ENCODE data around the gene TSKU.
A peak's percentile ranks its signal among the peaks of the same experiment; 100 is the strongest.

TSKU gene

DNA sequence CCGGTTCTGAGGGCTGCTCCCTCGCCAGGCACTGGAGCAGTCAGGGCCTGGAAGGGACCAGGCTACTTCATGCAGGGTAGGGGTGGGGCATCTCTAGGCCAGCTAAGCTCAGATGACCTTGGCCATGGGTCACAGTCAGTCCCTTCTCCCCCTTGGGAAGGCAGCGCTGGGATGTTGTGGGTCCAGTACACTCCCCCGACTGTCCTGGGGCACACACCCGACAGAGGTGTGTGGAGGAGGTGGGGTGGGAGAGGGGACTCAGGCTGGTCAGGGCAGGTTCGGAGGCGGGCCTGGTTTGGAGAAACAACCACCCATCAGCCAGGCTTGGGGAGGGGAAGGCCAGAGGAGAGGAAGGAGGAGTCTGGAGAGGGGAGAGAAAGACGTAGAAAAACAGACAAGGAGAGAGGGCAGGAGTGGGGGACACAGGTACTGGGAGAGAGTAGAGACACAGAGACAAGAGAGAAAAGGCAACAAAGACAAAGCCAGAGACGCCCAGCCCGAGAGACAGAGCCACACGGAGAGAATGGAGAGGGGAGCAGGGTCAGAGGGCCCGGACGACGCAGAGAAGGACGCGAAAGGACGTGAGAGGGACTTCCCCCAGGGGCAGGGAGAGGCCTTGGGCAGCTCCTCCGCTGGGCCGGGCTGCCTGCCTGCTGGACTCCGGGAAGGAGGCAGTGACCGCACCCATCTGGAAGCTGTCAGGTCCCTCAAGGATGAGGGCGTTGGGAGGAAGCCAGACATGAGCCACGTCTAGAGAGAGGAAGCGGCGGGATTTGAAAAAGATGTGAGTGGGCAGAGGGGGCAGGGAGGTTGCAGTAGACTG, 30.6 kb upstream of the TSKU start:
- no peak for DNase-seq

DNA sequence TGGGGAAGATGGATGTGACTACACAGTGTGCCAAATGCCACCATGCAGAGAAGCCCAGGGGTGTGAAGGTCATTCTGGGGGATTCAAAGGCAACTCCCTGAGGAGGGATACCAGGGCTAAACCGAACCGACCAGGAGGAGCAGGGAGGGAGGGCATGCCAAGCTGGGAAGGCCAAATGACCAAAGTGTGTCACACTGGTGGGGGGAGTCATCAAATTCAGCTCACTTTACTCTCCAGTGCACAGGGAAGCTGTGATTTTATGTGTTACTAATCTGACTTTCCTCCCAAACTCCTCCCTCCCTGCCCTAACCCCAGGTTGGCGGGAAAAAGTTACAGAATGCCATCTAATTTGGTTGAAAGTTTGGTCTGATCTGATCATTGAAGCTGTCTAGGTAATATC, 29.7 kb upstream of the TSKU start:
- DNase-seq, result no peak

GRCh38 chr11:76753950-76754349, 29.2 kb upstream of the TSKU start:
- DNase-seq, result no peak

DNA sequence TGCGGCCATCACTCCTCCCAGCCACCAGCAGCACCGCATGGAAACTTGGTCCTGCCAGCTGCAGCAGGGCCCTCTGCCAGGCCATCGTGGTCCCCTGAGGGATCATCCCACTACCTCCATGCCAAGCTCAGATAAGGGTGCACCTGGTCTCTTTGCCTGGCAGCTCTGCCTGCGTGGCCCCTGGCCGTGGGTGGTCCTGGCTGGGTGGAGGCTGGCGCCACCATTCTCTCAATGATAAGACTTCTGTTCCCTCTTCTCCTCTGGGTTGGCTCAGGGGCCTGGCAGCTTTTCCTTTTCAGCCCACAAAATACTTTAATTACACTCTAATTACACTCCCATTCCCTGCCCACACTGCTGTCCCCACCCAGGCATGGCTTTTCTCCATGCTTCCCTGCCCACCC, 26.8 kb upstream of the TSKU start:
- no peak for DNase-seq

GRCh38 chr11:76758311-76758710, 24.8 kb upstream of the TSKU start:
- no peak for DNase-seq

GRCh38 chr11:76759092-76759491, 24.1 kb upstream of the TSKU start:
- DNase-seq, result no peak

GRCh38 chr11:76759517-76759916, 23.6 kb upstream of the TSKU start:
- no peak for DNase-seq

DNA sequence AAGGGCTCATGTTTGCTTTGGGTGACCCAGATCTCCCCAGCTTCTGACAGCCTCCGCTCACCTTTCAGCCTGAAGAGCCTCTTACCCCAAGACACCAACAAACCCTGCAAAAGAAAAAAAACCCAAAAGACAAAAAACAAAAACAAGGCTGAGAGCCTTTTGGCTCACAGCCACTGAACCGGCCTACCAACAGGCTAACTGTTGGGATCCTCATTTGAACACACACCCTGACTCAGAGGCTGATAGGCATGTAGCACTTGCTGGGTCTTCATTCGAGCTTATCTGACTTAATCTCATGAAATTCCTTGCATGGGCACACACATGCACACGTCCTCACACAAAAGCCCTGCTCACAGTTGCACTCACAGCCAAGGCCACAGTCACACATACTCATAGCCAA, 22.9 kb upstream of the TSKU start:
- no peak for DNase-seq

DNA sequence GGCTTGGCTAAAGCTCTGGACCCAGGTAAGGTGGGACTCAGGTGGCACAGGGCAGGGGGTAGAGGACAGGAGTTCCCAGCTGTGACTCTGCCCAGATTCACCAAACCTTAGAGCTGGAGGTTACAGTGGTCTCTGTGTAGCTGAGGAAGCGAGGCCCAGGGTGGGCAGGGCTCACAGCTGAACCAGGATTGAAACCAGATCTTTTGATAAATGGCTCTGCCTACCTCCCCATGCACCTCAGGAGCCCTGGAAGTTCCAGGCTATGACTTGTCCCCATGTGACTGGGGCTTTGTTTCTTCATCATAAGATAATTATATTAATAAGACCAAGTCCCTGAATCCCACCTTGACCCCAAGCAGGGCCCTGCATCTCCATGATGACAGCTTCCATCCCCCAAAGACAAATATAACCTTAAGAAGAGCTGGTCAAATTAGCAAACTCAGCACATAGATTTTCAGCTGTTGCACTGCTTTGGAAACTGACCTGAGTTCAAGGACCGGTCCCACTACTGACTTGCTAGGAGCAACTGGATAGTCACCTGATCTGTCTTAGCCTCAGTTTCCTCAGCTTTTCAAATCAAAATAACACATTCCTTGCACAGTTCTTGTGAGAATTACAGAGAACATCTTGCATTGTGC, 21.3 kb upstream of the TSKU start:
- DNase-seq, result no peak

- no peak for DNase-seq
Observed at GRCh38 chr11:76762356-76762752, 20.8 kb upstream of the TSKU start.

DNA sequence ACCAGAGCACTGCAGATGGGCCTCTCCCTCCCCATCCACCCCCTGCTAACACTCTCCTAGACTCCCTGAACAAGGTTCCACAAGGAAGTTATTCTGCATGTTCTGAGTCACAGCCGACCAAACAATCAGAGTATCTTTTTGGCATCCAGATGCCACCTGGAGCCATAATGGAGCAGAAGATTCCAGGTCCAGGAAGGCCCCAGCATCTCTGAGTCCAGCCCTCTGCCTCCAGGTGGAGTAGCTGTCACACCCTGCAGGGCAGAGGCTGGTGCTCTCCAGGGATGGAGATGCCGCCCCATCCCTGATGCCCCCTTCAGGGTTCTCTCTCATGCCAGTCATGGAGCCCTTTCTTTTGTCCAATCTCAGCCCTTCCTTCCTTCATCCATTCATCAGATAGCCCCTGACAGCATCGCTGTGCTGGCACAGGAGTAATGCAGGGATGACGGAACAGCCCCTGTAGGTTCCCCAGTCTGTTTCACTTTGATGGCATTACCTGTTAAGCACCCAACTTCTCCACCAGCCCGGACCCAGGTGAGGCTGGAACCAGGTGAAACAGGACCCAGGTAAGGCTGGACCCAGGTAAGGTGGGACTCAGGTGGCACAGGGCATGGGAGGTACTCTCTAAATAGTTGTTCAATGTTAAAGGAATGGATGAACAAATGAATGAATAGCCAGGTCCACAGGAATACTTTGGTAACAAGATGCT, 20.1 kb upstream of the TSKU start:
- no peak for DNase-seq

DNA sequence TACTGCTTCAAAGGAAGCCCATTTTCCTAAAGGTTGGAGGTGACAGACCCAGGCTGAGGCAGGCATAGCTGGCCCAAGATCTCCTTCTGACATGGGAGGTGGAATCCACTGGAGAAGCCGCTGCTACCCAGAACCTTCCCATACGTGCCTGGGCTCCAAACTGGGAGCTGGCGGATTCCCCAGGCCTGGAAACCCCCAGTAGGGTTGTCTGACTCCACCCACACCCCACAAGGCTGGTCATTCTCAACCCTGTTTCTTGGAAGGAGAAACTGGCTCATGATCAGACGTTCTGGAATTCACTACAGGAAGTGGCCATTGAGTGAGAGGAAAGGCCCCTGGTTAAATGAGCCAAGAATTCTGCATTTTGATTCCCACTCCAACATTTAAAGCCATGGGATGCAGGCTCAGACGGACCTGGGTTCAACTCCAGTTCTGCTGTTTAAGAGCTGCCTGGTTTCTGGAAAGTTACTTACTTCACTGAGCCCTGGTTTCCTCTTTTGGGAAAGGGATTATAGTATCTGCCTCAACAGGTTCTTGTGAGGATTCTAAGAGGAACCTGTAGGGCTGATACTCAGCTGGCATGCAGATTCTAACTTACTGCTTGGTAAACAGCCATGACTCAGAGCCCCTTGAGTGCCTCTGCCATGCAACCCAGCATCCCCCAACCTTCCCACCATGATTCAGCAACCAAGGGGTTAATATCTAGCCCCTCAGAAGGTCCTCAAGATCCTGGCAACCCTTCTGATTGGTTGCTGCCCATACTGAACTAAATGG, 19.4 kb upstream of the TSKU start:
- no peak for DNase-seq

- DNase-seq, result no peak
Observed at GRCh38 chr11:76764941-76765665, 18.1 kb upstream of the TSKU start.

GRCh38 chr11:76765863-76766350, 17.2 kb upstream of the TSKU start:
- no peak for DNase-seq

GRCh38 chr11:76766521-76766920, 16.6 kb upstream of the TSKU start:
- no peak for DNase-seq

DNA sequence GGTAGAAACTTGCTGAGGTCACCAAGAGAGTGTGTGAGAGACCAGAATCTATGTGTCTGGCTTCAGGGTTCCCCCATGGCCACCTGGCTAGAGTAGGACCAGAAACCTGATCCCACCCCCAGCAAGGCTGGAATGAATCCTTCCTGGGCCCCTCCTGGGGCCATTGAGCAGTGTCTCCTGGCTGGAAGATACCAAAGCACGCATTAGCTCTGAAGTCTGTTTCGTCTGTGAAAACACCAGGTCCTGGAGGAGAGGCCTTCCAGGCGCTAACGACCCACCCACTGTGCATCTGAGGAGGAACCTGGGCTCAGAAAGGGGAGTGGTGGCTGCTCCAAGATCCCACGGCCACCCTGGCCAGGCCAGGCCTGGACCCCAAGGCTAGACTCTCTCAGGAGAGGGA, 15.5 kb upstream of the TSKU start:
- no peak for DNase-seq

- peak; percentile 13 to 16 for DNase-seq
Observed at GRCh38 chr11:76768088-76768908, 14.9 kb upstream of the TSKU start.

DNA sequence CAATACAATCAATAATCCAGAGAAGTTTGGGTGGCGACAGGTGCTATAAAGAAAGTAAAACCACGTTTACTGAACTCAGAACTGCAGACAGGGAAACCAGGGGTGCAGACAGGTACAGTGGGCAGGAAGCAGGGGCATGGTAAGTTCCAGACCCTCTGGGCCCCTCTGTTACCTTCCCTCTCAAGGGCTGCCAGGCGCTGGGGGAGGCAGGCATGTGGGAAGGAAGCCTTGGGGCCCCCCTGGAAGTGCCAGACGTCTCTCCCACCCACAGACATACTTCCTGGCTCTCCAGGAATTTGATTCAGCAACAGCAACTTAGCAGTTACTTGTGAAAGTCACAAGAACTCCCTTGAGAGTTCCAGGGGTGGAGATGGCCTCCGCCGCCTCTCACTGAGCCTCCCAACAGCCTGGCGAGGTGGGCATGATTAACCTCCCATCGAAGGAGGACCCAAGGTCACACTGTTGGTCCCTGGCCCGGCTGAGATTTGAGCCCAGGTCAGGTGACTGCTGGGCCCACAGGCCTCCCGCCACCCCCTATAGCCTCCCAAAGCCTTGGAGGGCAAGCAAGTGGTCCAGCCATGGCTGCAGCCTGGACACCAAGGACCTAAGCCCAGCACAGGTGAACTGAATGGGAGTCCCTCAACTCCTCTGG, 14.1 kb upstream of the TSKU start:
- DNase-seq, result no peak

DNA sequence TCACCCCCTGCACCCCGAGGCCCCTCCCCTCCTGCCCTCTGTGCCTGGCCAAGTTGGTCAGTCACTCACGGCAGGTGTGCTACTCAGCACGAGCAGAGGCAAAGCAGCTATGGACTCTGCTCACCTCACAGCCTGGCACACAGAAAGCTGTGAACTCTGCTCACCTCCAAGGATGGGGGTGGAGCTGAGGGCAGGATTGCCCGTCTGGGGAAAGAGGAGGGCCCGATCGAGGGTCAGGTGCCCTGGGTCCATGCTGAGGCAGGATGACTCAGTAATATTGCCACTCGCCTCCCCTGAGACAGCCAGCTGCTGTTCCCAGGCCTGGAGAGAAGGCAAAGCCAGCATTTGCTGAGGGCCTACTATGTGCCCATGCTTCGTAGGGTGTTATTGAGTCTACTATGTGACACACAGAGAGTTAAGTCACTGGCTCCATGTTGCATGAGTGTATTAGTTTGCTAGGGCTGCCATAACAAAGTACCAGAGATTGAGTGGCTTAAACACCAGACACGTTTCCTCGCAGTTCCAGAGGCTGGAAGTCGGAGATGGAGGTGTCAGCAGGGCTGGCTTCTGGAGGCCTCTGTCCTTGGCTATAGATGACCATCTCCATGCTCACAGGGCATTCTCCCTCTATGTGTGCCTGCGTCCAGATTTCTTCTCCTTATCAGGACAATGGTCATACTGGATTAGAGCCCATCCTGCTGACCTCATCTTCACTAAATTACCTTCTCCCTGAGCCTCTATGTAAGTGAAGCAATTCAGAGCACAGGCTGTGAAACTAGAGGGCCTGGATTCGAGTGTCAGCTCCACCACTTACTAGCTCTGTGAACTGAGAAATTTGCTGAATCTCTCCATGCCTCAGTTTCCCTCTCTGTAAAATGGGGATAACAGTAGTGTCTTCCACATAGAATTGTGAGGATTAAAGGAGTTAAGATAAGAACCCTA, 13.2 kb upstream of the TSKU start:
- DNase-seq, result no peak

All from activated CD4-positive, alpha-beta T cell treated with anti-CD3 and anti-CD28 coated beads, Interleukin-2, amount 50 U/mL, for 48 hours (primary cell).